ENCODE data around the gene FGFRL1.

FGFRL1 gene

GRCh38 chr4:1002131-1002630, 9.2 kb upstream of the FGFRL1 start:
- TF ChIP-seq EZH2phosphoT487 (IDR thresholded peaks at IDR 0.05; ENCODE audit: borderline replicate concordance, low read length) (no peak), CTCF (IDR thresholded peaks at IDR 0.05; ENCODE audit: low read depth, low read length, poor library complexity, severe bottlenecking) (no peak)
- Histone ChIP-seq H3K4me3 (ENCODE audit: low read length) (no peak overlapping the region), H3K27ac (ENCODE audit: low read depth, low read length) (no peak overlapping the region), H3F3A (ENCODE audit: control insufficient read depth, insufficient read depth) (no peaks in the 10 kb centered on the region), H3K9me2 (replicated peaks; ENCODE audit: control insufficient read depth, low read length) (no peaks in the 10 kb centered on the region), H3K27me3 (ENCODE audit: control insufficient read depth, low read length) (peaks cover 23% of the 10 kb centered on the region), H3K36me3 (ENCODE audit: control insufficient read depth, low read length) (no peaks in the 10 kb centered on the region), H3K4me2 (ENCODE audit: low read length) (no peak overlapping the region), H3K4me1 (ENCODE audit: control insufficient read depth, low read length) (peaks cover 35% of the 10 kb centered on the region), H4K20me1 (ENCODE audit: control insufficient read depth, insufficient read depth, low read depth, low read length) (no peaks in the 10 kb centered on the region), H3K79me2 (ENCODE audit: control insufficient read depth, low read length) (no peaks in the 10 kb centered on the region), H3K9me3 (ENCODE audit: control insufficient read depth, insufficient read depth, low read length) (no peaks in the 10 kb centered on the region)

GRCh38 chr4:1002631-1003251, 8.7 kb upstream of the FGFRL1 start:
- Histone ChIP-seq H3K36me3 (ENCODE audit: control insufficient read depth, low read length) (no peaks in the 10 kb centered on the region), H3K27me3 (ENCODE audit: control insufficient read depth, low read length) (peaks cover 24% of the 10 kb centered on the region), H3K79me2 (ENCODE audit: control insufficient read depth, low read length) (no peaks in the 10 kb centered on the region), H3K4me3 (ENCODE audit: low read length) (no peak overlapping the region), H3K9me2 (replicated peaks; ENCODE audit: control insufficient read depth, low read length) (no peaks in the 10 kb centered on the region), H3F3A (ENCODE audit: control insufficient read depth, insufficient read depth) (no peaks in the 10 kb centered on the region), H3K4me1 (ENCODE audit: control insufficient read depth, low read length) (peaks cover 34% of the 10 kb centered on the region), H3K27ac (ENCODE audit: low read depth, low read length) (no peak overlapping the region), H3K9me3 (ENCODE audit: control insufficient read depth, insufficient read depth, low read length) (no peaks in the 10 kb centered on the region), H4K20me1 (ENCODE audit: control insufficient read depth, insufficient read depth, low read depth, low read length) (no peaks in the 10 kb centered on the region), H3K4me2 (ENCODE audit: low read length) (no peak overlapping the region)
- TF ChIP-seq CTCF (IDR thresholded peaks at IDR 0.05; ENCODE audit: low read depth, low read length, poor library complexity, severe bottlenecking) (no peak), EZH2phosphoT487 (IDR thresholded peaks at IDR 0.05; ENCODE audit: borderline replicate concordance, low read length) (no peak)

- no peaks in the 10 kb centered on the region for H3K9me3 ChIP-seq (ENCODE audit: control insufficient read depth, insufficient read depth, low read length)
- H3K36me3 ChIP-seq (ENCODE audit: control insufficient read depth, low read length) = no peaks in the 10 kb centered on the region
- H3F3A ChIP-seq (ENCODE audit: control insufficient read depth, insufficient read depth) = no peaks in the 10 kb centered on the region
- H3K4me1 ChIP-seq (ENCODE audit: control insufficient read depth, low read length) = peaks cover 27% of the 10 kb centered on the region
- H3K27ac ChIP-seq (ENCODE audit: low read depth, low read length) = no peak overlapping the region
- no peaks in the 10 kb centered on the region for H4K20me1 ChIP-seq (ENCODE audit: control insufficient read depth, insufficient read depth, low read depth, low read length)
- H3K27me3 ChIP-seq (ENCODE audit: control insufficient read depth, low read length) = peaks cover 24% of the 10 kb centered on the region
- no peak overlapping the region for H3K4me2 ChIP-seq (ENCODE audit: low read length)
- H3K9me2 ChIP-seq (replicated peaks; ENCODE audit: control insufficient read depth, low read length) = no peaks in the 10 kb centered on the region
- no peak overlapping the region for H3K4me3 ChIP-seq (ENCODE audit: low read length)
- no peaks in the 10 kb centered on the region for H3K79me2 ChIP-seq (ENCODE audit: control insufficient read depth, low read length)
- no peak for TF ChIP-seq EZH2phosphoT487 (IDR thresholded peaks at IDR 0.05; ENCODE audit: borderline replicate concordance, low read length)
- no peak for TF ChIP-seq CTCF (IDR thresholded peaks at IDR 0.05; ENCODE audit: low read depth, low read length, poor library complexity, severe bottlenecking)
These were observed 8.0 kb upstream of the FGFRL1 start for GRCh38 chr4:1003271-1004070.
